Tibial artery (tissue), 4 donors: ENCODE results near the gene MATR3.
"Not testable (repeated sequence)": the region's sequence is repeated elsewhere in the genome, so short reads cannot be mapped to it uniquely, and the experiment has no call there.

Source experiments
- DNase-seq, 2 donors: peaks; one replicate each; pipeline ENCODE4 v3.0.0-alpha.2; 2019
- H3K27ac ChIP-seq, 2 donors: fragments of 200-600 bp; sonication (generic) in 1 of 2; 1 replicate in 1 of 2; 2 replicates in 1 of 2; pipeline ENCODE4 v1.5.1; 2018 to 2019; ENCODE audit warnings: mild to moderate bottlenecking in 1 of 2
- H3K27me3 ChIP-seq, 2 donors: fragments of 200-600 bp; sonication (generic) in 1 of 2; one replicate each; pipeline versions ENCODE4 v1.5.1 to v1.6.0; 2016 to 2019
- H3K36me3 ChIP-seq, 3 donors: fragments of 200-600 bp; sonication (generic) in 2 of 3; one replicate each; pipeline ENCODE4 v1.5.1; 2016 to 2019; ENCODE audit warnings: mild to moderate bottlenecking in 2 of 3
- H3K4me1 ChIP-seq, 4 donors: fragments of 200-600 bp; sonication (generic) in 2 of 4; 1 replicate in 3 of 4; 2 replicates in 1 of 4; pipeline ENCODE4 v1.5.1; 2016 to 2019
- H3K4me3 ChIP-seq, 2 donors: fragments of 200-600 bp; sonication (generic) in 1 of 2; 1 replicate in 1 of 2; 2 replicates in 1 of 2; pipeline ENCODE4 v1.5.1; 2018 to 2019; ENCODE audit warnings: mild to moderate bottlenecking in 2 of 2
- H3K9me3 ChIP-seq, 3 donors: fragments of 200-600 bp; sonication (generic) in 1 of 3; one replicate each; pipeline ENCODE4 v1.5.1; 2016 to 2019
- intact Hi-C: fragments of 100-400 bp; cut with DNase I; formaldehyde crosslinking; loops from one replicate; pipeline ENCODE4 v1.15.0; 2023; ENCODE audit warnings: low total_unique reads
- TF ChIP-seq, protein P1 (sequence below), 2 experiments: fragments of 200-600 bp in 1 of 2; fragments of 450-650 bp in 1 of 2; IDR thresholded peaks; one replicate each; pipeline ENCODE4 v1.5.1; 2017 to 2019; ENCODE audit warnings: antibody characterized with exemption in 2 of 2, mild to moderate bottlenecking in 1 of 2, moderate library complexity in 1 of 2

MATR3 gene

DNA sequence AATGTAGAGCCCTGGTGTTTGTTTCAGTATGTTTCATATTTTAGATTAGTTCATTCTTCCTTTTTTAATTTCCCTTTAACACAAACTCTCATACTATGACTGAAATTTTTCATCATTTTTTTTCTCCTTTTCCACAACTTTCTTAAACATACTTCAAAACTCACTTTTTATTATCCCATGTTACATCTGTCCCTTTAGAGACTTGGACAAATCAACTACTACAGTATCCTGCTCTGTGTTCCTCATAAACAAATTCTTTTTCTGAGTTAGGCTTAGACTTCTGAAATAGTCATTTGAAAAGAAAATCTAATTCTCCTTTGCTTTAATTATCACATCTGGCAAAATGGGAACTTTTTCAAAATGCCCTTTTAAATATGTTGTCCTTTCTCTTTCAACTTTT is 15.3 kb downstream of the MATR3 start:
- Histone ChIP-seq H3K4me1 (peaks cover 0 to 100% (median 53%) of the 10 kb centered on the region in 4 donors), H3K27me3 (no peaks in the 10 kb centered on the region), H3K4me3 (no peak overlapping the region), H3K9me3 (no peaks in the 10 kb centered on the region), H3K36me3 (no peaks in the 10 kb centered on the region), H3K27ac (no peak overlapping the region)
- intact Hi-C loops, result no loop called here
- TF ChIP-seq, protein P1, sequence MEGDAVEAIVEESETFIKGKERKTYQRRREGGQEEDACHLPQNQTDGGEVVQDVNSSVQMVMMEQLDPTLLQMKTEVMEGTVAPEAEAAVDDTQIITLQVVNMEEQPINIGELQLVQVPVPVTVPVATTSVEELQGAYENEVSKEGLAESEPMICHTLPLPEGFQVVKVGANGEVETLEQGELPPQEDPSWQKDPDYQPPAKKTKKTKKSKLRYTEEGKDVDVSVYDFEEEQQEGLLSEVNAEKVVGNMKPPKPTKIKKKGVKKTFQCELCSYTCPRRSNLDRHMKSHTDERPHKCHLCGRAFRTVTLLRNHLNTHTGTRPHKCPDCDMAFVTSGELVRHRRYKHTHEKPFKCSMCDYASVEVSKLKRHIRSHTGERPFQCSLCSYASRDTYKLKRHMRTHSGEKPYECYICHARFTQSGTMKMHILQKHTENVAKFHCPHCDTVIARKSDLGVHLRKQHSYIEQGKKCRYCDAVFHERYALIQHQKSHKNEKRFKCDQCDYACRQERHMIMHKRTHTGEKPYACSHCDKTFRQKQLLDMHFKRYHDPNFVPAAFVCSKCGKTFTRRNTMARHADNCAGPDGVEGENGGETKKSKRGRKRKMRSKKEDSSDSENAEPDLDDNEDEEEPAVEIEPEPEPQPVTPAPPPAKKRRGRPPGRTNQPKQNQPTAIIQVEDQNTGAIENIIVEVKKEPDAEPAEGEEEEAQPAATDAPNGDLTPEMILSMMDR (IDR thresholded peaks at IDR 0.05), result no peak
- DNase-seq, result no peak

DNA sequence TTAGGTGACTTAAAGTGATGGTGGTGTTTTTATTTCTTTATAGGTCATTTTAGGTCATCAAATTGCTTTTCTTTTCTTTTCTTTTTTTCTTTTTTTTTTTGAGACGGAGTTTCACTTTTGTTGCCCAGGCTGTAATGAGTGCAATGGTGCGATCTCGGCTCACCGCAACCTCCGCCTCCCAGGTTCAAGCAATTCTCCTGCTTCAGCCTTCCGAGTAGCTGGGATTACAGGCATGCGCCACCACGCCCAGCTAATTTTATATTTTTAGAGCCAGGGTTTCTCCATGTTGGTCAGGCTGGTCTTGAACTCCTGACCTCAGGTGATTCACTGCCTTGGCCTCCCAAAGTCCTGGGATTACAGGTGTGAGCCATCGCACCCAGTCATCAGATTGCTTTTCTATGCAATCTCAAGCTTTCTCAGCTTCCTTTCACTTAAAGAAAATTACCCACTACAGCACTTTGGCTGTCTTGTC is 17.2 kb downstream of the MATR3 start:
- DNase-seq, H3K36me3 ChIP-seq, intact Hi-C loops, H3K27me3 ChIP-seq, H3K4me3 ChIP-seq, H3K9me3 ChIP-seq, H3K27ac ChIP-seq: not testable (repeated sequence)
- peaks cover 0 to 100% (median 39%) of the 10 kb centered on the region in 4 donors for H3K4me1 ChIP-seq

DNA sequence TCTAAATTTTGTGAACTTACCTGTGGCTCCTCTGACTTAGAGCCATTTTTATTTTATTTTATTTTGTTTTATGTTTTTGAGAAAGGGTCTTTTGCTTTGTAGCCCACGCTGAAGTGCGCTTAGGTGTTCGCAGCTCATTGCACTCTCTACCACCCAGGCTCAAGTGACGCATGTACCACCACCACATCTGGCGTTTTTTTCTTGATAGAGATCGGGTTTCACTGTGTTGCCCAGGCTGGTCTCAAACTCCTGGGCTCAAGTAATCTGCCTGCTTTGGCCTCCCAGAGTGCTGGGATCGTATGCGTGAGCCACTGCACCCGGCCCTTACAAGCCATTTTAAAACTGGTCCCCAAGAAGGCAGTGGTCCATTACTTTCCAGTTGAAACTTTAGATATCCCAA is 18.5 kb downstream of the MATR3 start:
- Histone ChIP-seq H3K4me3 (no peak overlapping the region), H3K27ac (no peak overlapping the region), H3K9me3 (no peaks in the 10 kb centered on the region), H3K27me3 (no peaks in the 10 kb centered on the region), H3K36me3 (peaks cover 14 to 21% (median 15%) of the 10 kb centered on the region in 3 donors), H3K4me1 (peaks cover 0 to 95% (median 37%) of the 10 kb centered on the region in 4 donors)
- TF ChIP-seq, protein P1 (IDR thresholded peaks at IDR 0.05), result no peak
- no peak for DNase-seq
- intact Hi-C loops, result no loop called here

DNA sequence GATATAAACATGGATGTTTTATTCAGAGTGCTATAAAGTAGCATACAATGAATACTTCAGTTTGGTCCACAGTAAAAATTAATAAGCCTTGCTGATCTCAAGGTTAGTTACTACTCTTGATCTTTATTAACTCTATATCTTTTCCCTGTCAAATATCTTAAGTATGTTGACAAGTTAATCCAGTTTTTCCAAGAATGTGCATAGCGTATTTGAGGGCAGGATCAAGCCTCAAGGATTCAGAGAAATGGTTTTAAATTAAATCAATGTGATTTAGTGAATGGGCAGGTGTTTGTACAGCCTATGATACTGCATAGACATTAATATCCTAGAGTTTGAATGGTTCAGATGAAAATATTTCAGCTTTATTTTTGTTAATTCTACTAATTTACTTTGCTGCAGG is 20.7 kb downstream of the MATR3 start:
- Histone ChIP-seq H3K4me1 (peaks cover 0 to 73% (median 26%) of the 10 kb centered on the region in 4 donors), H3K36me3 (peaks cover 36 to 41% (median 37%) of the 10 kb centered on the region in 3 donors), H3K4me3 (no peak overlapping the region), H3K27ac (no peak overlapping the region), H3K27me3 (no peaks in the 10 kb centered on the region), H3K9me3 (no peaks in the 10 kb centered on the region)
- intact Hi-C loops, result no loop called here
- DNase-seq, result no peak
- TF ChIP-seq, protein P1 (IDR thresholded peaks at IDR 0.05), result no peak

DNA sequence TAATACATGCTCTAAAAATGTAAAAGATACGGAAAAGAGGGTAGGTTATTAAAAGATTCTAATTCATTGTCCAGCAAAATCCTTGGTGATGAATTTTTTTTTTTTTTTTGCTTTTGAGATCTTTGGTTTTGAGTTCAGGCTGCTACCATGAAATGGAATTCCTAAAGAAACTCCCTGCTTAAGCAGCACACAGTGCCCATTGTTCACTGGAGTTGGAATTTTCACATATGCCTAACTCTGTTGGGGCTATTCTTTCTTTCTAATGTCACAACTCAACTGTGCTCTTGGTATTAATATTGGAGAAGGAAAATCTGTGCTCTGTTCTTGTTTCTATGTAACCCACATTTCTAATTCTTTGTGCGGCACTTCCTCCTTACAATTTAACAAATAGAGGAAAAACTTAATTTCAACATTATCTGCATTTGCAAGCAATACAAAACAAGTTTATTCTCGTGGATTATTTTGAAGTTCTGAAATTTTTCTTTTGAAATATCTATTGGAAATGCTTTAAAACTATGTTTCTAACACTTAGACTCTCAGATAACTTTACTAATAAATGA is 21.6 kb downstream of the MATR3 start:
- Histone ChIP-seq H3K9me3 (no peaks in the 10 kb centered on the region), H3K27me3 (no peaks in the 10 kb centered on the region), H3K4me1 (peaks cover 0 to 64% (median 21%) of the 10 kb centered on the region in 4 donors), H3K36me3 (peaks cover 43 to 49% (median 44%) of the 10 kb centered on the region in 3 donors), H3K27ac (no peak overlapping the region), H3K4me3 (no peak overlapping the region)
- no peak for DNase-seq
- intact Hi-C loops, result no loop called here
- TF ChIP-seq, protein P1 (IDR thresholded peaks at IDR 0.05), result no peak

DNA sequence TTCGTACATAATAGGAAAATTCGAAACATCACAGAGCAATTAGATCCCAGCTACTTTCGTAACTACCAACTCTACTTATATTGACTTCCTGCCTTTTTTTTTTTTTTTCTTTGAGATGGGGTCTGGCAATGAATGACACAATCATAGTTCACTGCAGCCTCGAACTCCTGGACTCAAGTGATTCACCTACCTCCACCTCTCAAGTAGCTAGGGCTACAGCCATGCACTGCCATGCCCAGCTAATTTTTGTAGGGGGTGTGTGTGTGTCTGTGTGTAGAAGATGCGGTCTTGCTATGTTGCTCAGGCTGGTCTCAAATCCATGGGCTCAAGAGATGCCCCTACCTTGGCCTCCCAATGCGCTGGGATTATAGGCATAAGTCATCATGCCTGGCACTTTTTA is 42.3 kb downstream of the MATR3 start:
- TF ChIP-seq, protein P1 (IDR thresholded peaks at IDR 0.05), result no peak
- Histone ChIP-seq H3K9me3 (no peaks in the 10 kb centered on the region), H3K4me3 (no peak overlapping the region), H3K27me3 (no peaks in the 10 kb centered on the region), H3K36me3 (peaks cover 9 to 25% (median 21%) of the 10 kb centered on the region in 3 donors), H3K27ac (no peak overlapping the region), H3K4me1 (peaks cover 0 to 20% (median 6%) of the 10 kb centered on the region in 4 donors)
- no peak for DNase-seq
- intact Hi-C loops, result loop anchor here (5.0 kb wide), 1 partner anchor 34 kb away; no protein-coding TSS in a partner anchor
